Neural progenitor cell (in vitro differentiated cells): ENCODE measurements around the gene NEK1.

ENCODE experiments used
- EZH2phosphoT487 ChIP-seq: fragments of 200-600 bp; sonication (generic); IDR thresholded peaks from 2 replicates; pipeline ENCODE4 v1.6.1; 2017; ENCODE audit warnings: antibody characterized with exemption
- TF ChIP-seq, protein P1 (sequence below): fragments of 200-600 bp; sonication (generic); IDR thresholded peaks from 2 replicates; pipeline ENCODE4 v1.5.1; 2017; ENCODE audit warnings: antibody characterized with exemption, mild to moderate bottlenecking

DNA sequence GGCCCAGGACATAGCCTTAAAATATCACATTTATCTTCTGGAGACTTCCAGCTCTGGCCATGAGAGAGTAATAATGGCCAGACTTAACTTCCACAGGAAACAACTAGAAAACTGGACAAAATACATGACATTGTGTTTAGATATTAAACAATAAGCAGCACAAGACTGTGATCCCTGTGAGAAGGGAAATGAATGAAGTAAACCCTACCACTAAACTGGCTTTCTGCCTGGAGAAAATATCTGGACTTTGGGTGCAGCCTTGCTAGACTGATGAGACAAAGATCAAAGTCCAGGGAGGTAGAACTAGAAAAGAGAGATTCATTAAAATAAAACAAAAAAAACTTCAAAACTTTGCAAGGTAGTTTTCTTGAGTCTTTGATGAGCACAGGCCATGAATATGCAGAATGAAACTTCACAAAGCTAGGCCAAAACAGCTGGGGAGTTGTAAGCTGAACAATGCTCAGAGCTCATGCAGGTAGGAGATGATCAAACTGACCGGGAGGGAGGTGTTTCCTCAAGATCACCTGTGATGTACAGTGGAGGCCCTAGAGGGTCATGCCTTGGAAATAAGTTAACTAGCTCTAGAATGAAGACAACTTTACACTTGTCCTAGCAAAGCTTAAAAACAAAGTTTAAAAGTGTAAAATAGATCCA, 194.6 kb downstream of the NEK1 start:
- TF ChIP-seq, protein P1, sequence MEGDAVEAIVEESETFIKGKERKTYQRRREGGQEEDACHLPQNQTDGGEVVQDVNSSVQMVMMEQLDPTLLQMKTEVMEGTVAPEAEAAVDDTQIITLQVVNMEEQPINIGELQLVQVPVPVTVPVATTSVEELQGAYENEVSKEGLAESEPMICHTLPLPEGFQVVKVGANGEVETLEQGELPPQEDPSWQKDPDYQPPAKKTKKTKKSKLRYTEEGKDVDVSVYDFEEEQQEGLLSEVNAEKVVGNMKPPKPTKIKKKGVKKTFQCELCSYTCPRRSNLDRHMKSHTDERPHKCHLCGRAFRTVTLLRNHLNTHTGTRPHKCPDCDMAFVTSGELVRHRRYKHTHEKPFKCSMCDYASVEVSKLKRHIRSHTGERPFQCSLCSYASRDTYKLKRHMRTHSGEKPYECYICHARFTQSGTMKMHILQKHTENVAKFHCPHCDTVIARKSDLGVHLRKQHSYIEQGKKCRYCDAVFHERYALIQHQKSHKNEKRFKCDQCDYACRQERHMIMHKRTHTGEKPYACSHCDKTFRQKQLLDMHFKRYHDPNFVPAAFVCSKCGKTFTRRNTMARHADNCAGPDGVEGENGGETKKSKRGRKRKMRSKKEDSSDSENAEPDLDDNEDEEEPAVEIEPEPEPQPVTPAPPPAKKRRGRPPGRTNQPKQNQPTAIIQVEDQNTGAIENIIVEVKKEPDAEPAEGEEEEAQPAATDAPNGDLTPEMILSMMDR = no peak
- no peak for TF ChIP-seq EZH2phosphoT487
